Thoracic aorta (tissue), 2 donors: ENCODE results near the gene DHCR7. TPM values are rescaled to one million over a fixed set of nuclear protein-coding genes. Genes with fewer than 3 reads are reported as not detected.

Source experiments
- ATAC-seq: fragments of 150-250 bp; one replicate; pipeline ENCODE4 v1.8.0; 2017; ENCODE audit warnings: low read depth; ENCODE audit not compliant: insufficient number of reproducible peaks, low FRiP score
- DNase-seq: peaks from one replicate; pipeline ENCODE4 v3.0.0-alpha.2; 2020; ENCODE audit warnings: low spot score
- H3K27ac ChIP-seq, 2 donors: fragments of 200-600 bp; sonication (generic); 1 replicate in 1 of 2; 2 replicates in 1 of 2; pipeline ENCODE4 v1.5.1; 2016; ENCODE audit warnings: mild to moderate bottlenecking in 2 of 2, moderate library complexity in 2 of 2
- H3K27me3 ChIP-seq: fragments of 200-600 bp; sonication (generic); replicated peaks from 2 replicates; pipeline ENCODE4 v1.6.0; 2016; ENCODE audit warnings: mild to moderate bottlenecking; ENCODE audit not compliant: insufficient read depth
- H3K36me3 ChIP-seq: fragments of 200-600 bp; sonication (generic); one replicate; pipeline ENCODE4 v1.5.1; 2016
- H3K4me1 ChIP-seq, 2 donors: fragments of 200-600 bp; sonication (generic); 1 replicate in 1 of 2; 2 replicates in 1 of 2; pipeline versions ENCODE4 v1.5.1 to v1.6.0; 2016; ENCODE audit warnings: low read depth in 2 of 2, mild to moderate bottlenecking in 1 of 2; ENCODE audit not compliant: control insufficient read depth in 1 of 2
- H3K4me3 ChIP-seq: fragments of 200-600 bp; sonication (generic); 2 replicates; pipeline ENCODE4 v1.5.1; 2016; ENCODE audit warnings: mild to moderate bottlenecking
- H3K9me3 ChIP-seq: fragments of 200-600 bp; sonication (generic); 2 replicates; pipeline ENCODE4 v1.5.1; 2016
- total RNA-seq, 2 donors: library from RNA; depleted of rRNA; stranded (reverse); fragments of >200 nt; gene quantifications; one replicate each; pipeline versions ENCODE4 v1.1.0 to v1.2.3, GENCODE V29; 2016
- TF ChIP-seq, protein P1 (sequence below): fragments of 200-600 bp; sonication (generic); IDR thresholded peaks from one replicate; pipeline ENCODE4 v1.5.1; 2019; ENCODE audit warnings: antibody characterized with exemption

DHCR7 gene
- total RNA-seq, 2 donors from 2014 or later: 6.6 to 17.6 TPM

DNA sequence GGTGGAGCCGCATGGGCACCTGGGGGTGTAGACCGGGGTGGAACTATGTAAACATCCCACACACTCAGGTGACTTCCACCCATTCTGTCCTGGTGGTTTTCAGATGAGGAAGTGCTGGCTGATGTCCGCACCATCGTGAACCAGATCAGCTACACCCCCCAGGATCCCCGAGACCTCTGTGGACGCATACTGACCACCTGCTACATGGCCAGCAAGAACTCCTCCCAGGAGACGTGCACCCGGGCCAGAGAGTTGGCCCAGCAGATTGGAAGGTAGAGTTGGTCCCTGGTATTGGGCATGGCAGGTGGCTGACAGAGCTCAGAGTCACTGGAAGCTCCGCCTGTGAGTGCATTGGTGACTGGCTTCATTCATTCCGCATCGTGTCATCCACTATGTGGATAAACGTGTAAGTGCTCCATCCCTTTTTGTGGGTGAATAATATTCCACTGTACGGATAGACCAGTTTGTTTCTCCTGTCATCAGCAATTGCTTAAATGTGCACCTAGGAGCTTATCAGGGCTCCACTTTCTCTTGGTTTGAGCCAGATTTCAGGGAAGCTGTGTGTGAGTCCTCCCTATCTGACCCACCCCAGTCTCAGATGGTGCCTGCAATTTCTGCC lies 34.7 kb upstream of the DHCR7 start:
- no peaks in the 10 kb centered on the region for H3K4me1 ChIP-seq
- no peaks in the 10 kb centered on the region for H3K27me3 ChIP-seq
- peaks cover 59% of the 10 kb centered on the region for H3K36me3 ChIP-seq
- ATAC-seq (no peak), DNase-seq (no peak)
- TF ChIP-seq, protein P1, sequence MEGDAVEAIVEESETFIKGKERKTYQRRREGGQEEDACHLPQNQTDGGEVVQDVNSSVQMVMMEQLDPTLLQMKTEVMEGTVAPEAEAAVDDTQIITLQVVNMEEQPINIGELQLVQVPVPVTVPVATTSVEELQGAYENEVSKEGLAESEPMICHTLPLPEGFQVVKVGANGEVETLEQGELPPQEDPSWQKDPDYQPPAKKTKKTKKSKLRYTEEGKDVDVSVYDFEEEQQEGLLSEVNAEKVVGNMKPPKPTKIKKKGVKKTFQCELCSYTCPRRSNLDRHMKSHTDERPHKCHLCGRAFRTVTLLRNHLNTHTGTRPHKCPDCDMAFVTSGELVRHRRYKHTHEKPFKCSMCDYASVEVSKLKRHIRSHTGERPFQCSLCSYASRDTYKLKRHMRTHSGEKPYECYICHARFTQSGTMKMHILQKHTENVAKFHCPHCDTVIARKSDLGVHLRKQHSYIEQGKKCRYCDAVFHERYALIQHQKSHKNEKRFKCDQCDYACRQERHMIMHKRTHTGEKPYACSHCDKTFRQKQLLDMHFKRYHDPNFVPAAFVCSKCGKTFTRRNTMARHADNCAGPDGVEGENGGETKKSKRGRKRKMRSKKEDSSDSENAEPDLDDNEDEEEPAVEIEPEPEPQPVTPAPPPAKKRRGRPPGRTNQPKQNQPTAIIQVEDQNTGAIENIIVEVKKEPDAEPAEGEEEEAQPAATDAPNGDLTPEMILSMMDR: no peak
- no peaks in the 10 kb centered on the region for H3K9me3 ChIP-seq
- no peak overlapping the region for H3K27ac ChIP-seq
- no peak overlapping the region for H3K4me3 ChIP-seq

DNA sequence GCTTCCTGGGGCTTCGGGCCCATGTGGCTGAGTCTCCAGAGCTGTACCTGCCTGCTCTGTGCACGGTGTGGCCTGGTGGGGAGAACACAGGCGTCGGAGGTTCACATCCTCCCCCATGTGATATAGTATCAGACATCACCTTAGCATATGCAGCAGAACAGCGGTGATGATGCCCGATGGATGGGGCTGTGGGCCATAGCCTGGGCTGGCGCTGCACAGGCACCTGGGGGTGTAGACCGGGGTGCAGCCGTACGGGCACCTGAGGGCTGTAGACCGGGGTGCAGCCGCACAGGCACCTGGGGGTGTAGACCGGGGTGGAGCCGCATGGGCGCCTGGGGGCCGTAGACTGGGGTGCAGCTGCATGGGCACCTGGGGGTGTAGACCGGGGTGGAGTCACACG lies 34.0 kb upstream of the DHCR7 start:
- Histone ChIP-seq H3K27ac (no peak overlapping the region), H3K9me3 (no peaks in the 10 kb centered on the region), H3K36me3 (peaks cover 65% of the 10 kb centered on the region), H3K4me3 (no peak overlapping the region), H3K4me1 (no peaks in the 10 kb centered on the region), H3K27me3 (no peaks in the 10 kb centered on the region)
- TF ChIP-seq, protein P1: no peak
- ATAC-seq (no peak), DNase-seq (no peak)

DNA sequence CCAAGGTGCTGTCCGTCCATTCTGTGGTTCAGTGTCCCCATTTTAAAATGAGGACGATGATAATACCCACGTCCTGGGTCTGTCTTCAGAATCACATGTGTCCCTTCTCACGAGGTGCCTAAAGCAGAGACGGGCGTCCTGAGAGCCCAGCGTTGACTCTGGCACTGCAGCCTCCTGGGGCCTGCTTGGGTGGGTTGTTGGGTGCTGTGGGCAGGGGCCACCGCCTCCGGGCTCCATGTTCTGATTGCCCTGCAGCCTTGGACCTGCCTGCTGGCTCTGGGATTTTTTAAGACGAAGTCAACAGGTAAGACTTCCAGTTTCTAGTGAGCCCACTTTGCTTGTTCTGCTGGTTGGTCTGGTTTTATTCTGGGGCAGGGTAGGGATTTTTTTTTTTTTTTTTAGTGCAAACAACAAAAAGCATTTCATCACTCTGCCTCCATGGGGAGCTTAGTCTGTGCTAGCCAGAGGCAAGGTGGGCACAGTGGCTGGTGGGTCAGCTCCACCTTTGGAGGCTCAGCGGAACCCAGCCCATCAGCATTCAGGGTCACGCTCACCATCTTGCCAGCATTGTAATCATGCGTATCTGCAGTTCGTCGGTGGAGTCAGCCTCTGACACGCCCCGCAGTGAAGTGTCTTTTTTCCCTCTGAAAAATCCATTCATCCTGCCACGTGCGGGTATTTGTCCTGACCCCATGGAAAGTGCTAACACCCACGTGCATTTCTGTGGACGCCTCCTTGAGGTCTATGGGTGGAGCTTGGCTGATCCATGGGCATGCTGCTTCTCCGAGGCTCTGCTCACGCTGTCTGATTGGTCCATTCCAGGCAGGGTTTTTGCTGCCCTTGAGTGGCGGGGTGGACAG lies 33.1 kb upstream of the DHCR7 start:
- no peak for ATAC-seq

DNA sequence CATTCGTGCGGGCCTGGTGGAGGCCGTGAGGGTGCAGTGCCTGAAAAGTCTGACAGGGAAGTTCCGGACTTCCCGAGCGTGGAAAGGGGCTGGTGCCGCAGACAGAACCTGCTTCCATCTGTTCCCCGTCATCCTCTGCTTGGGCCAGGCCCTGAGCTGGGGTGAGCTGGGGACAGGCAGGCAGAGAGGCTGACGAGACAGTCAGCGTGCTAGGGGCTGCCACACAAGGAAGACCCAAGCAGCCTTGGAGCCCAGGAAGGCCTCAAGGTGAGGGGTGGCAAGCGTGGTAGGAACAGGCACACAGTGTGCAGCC lies 30.3 kb upstream of the DHCR7 start:
- DNase-seq: no peak
- Histone ChIP-seq H3K36me3 (peaks cover 68% of the 10 kb centered on the region), H3K4me3 (no peak overlapping the region), H3K9me3 (no peaks in the 10 kb centered on the region), H3K27ac (no peak overlapping the region), H3K27me3 (no peaks in the 10 kb centered on the region), H3K4me1 (no peaks in the 10 kb centered on the region)
- TF ChIP-seq, protein P1: no peak
- no peak for ATAC-seq

More for the DNA sequence above, 33.1 kb upstream of the DHCR7 start:
- Histone ChIP-seq H3K4me1 (no peaks in the 10 kb centered on the region), H3K27ac (no peak overlapping the region), H3K27me3 (no peaks in the 10 kb centered on the region), H3K36me3 (peaks cover 70% of the 10 kb centered on the region), H3K4me3 (no peak overlapping the region), H3K9me3 (no peaks in the 10 kb centered on the region)
- DNase-seq: no peak
- TF ChIP-seq, protein P1: no peak

DNA sequence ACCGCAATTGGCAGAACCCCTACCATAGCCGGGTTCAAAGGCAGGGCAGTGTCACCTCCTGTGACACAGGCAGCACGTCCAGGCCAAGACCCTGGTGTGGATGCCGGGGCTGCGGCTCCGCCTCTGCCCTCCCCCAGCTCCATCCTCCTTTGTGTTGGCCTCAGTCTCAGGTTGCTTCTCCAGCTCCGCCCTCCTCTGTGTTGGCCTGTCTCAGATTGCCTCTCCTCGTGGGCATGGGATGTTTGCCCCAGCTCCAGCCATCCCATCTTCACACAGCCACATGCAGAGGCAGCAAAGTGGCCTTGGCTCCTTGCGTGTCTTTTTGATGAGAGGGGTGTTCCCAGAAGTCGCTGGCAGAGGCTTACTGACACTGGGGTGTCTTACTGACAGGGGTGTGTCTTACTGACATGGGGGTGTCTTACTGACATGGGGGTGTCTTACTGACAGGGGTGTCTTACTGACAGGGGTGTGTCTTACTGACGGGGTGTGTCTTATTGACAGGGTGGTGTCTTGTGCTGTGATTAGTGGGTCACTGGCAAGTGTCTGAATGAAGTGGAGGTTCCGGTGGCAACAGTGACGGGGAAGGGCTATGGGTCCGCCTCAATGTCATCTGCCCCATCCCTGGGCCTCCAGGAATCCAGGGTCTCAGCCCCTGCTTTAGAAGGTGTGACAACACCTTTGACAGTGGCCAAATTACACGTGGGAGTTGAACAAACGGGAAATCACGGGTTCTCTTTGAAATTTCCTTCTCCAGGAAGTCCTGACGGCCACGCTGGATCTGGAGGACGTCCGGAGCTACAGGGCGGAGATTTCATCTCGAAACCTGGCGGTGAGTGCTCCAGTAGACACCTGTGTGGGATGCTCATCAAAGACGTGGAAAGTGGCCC lies 29.7 kb upstream of the DHCR7 start:
- DNase-seq (no peak), ATAC-seq (no peak)
- Histone ChIP-seq H3K4me1 (no peaks in the 10 kb centered on the region), H3K27me3 (no peaks in the 10 kb centered on the region), H3K27ac (no peak overlapping the region), H3K36me3 (peaks cover 68% of the 10 kb centered on the region), H3K9me3 (no peaks in the 10 kb centered on the region), H3K4me3 (no peak overlapping the region)
- TF ChIP-seq, protein P1: no peak
